ENCODE measurements around the gene SLC1A3. TPM values are rescaled to one million over a fixed set of nuclear protein-coding genes. Genes with fewer than 3 reads are reported as not detected.

SLC1A3 gene
- total and polyA plus RNA-seq, 10 of the 15 experiments (the other 5 are each of a cell fraction or from before 2014, with no cell fraction given), result 0.23 to 4.4 (median 3.3) TPM

DNA sequence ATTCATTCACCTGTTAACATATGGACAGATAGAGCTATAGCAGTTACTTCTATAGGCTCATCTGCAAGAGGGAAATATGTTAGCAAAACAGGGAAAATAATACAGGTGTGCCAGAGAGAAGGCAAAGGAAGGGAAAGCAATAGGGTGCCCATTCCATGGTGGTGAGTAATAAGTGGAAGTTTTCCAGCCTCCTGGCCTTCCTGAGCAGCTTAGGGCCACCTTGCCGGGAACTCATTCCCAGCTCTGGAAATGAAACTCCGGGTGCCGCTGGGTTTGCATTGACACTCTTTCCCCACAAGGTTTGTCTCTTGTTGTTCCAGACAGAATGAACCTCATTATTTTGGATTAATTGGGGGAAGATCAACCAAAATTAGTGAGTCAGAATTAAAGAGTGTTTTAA is 58.4 kb downstream of the SLC1A3 start:
- Histone ChIP-seq H3K4me1 (ENCODE audit: control insufficient read depth, insufficient read depth, low read length) (no peaks in the 10 kb centered on the region), H3K9me3 (replicated peaks; ENCODE audit: control insufficient read depth, insufficient read depth, low read length) (no peaks in the 10 kb centered on the region), H3K4me3 (no peak overlapping the region), H2AFZ (ENCODE audit: control insufficient read depth, low read depth, low read length) (no peak overlapping the region), H3K36me3 (ENCODE audit: control insufficient read depth in 2 of 2, insufficient read depth in 2 of 2, low read length in 1 of 2) (no peaks in the 10 kb centered on the region), H3K27me3 (replicated peaks in 1 of 2; ENCODE audit: control insufficient read depth in 2 of 2, insufficient read depth in 2 of 2, low read length in 1 of 2) (no peaks in the 10 kb centered on the region), H4K20me1 (ENCODE audit: control insufficient read depth, insufficient read depth) (no peaks in the 10 kb centered on the region), H3K79me2 (ENCODE audit: control insufficient read depth, insufficient read depth, low read length) (no peaks in the 10 kb centered on the region), H3K27ac (ENCODE audit: control insufficient read depth, insufficient read depth) (no peak overlapping the region), H3K4me2 (ENCODE audit: control insufficient read depth, insufficient read depth) (no peak overlapping the region), H3K9ac (ENCODE audit: control insufficient read depth, insufficient read depth, low read length) (no peak overlapping the region)
- RAD21 ChIA-PET (ENCODE audit: unreplicated experiment), result no interaction called here
- 98% methylated on average over 3 of the region's 3 CpGs for WGBS (ENCODE audit: insufficient coverage, insufficient replicate concordance, low lambda C conversion rate, missing lambda C conversion rate)
- SMC1A ChIA-PET (ENCODE audit: uncharacterized antibody, unreplicated experiment), result no interaction called here
- TF ChIP-seq EGR1 (IDR thresholded peaks at IDR 0.05; ENCODE audit: borderline replicate concordance in 1 of 2, low read depth in 2 of 2, low read length in 2 of 2), result no peak
- intact Hi-C loops (cut with micrococcal nuclease; ENCODE audit: unreplicated experiment), result no loop called here
- in situ Hi-C loops (cut with MboI), result no loop called here
- POLR2A ChIA-PET, result no interaction called here
- CTCF ChIA-PET, result no interaction called here
- no TSS peak for BruUV-seq (replicated peaks)
- no peak for FAIRE-seq
- DNase-seq (ENCODE audit: low read depth, low spot score), result no peak
- ATAC-seq, result no peak

DNA sequence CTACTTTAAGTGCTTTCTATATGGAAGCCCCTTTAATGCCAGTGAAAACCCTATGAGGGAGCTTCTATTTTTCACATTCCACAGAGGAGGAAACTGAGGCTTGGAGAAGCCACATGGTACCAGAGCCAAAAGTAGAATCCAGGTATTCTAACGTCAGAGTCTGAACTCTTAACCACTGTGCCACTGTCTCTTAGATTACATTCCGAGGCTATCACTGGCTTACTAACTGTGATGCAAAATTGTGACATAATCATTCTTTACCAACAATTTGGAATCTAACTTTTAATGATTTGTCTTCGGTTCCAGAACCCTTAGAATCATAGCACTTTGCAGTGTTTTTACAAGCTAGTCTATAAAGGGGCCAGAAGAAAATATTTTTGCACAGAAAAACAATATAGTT is 59.2 kb downstream of the SLC1A3 start:
- no peaks in the 10 kb centered on the region for H3K36me3 ChIP-seq (ENCODE audit: control insufficient read depth in 2 of 2, insufficient read depth in 2 of 2, low read length in 1 of 2)
- RAD21 ChIA-PET (ENCODE audit: unreplicated experiment), result no interaction called here
- intact Hi-C loops (cut with micrococcal nuclease; ENCODE audit: unreplicated experiment), result no loop called here
- H3K79me2 ChIP-seq (ENCODE audit: control insufficient read depth, insufficient read depth, low read length), result no peaks in the 10 kb centered on the region
- no peak for FAIRE-seq
- H3K27me3 ChIP-seq (replicated peaks in 1 of 2; ENCODE audit: control insufficient read depth in 2 of 2, insufficient read depth in 2 of 2, low read length in 1 of 2), result no peaks in the 10 kb centered on the region
- no peak overlapping the region for H3K9ac ChIP-seq (ENCODE audit: control insufficient read depth, insufficient read depth, low read length)
- H2AFZ ChIP-seq (ENCODE audit: control insufficient read depth, low read depth, low read length), result no peak overlapping the region
- no TSS peak for BruUV-seq (replicated peaks)
- no peak for ATAC-seq
- SMC1A ChIA-PET (ENCODE audit: uncharacterized antibody, unreplicated experiment), result no interaction called here
- no peaks in the 10 kb centered on the region for H3K9me3 ChIP-seq (replicated peaks; ENCODE audit: control insufficient read depth, insufficient read depth, low read length)
- POLR2A ChIA-PET, result no interaction called here
- H3K4me1 ChIP-seq (ENCODE audit: control insufficient read depth, insufficient read depth, low read length), result no peaks in the 10 kb centered on the region
- DNase-seq (ENCODE audit: low read depth, low spot score), result no peak
- H3K4me2 ChIP-seq (ENCODE audit: control insufficient read depth, insufficient read depth), result no peak overlapping the region
- no peaks in the 10 kb centered on the region for H4K20me1 ChIP-seq (ENCODE audit: control insufficient read depth, insufficient read depth)
- 3% methylated on average over 3 of the region's 3 CpGs for WGBS (ENCODE audit: insufficient coverage, insufficient replicate concordance, low lambda C conversion rate, missing lambda C conversion rate)
- in situ Hi-C loops (cut with MboI), result no loop called here
- CTCF ChIA-PET, result no interaction called here
- no peak overlapping the region for H3K4me3 ChIP-seq
- H3K27ac ChIP-seq (ENCODE audit: control insufficient read depth, insufficient read depth), result no peak overlapping the region
- no peak for TF ChIP-seq TCF3 (IDR thresholded peaks at IDR 0.05; ENCODE audit: borderline replicate concordance, insufficient read depth, low read depth, low read length)
- TF ChIP-seq CREB1 (IDR thresholded peaks at IDR 0.05; ENCODE audit: low read depth), result no peak
- no peak for TF ChIP-seq CBFB (IDR thresholded peaks at IDR 0.05; ENCODE audit: low read depth)
- TF ChIP-seq, protein P1, sequence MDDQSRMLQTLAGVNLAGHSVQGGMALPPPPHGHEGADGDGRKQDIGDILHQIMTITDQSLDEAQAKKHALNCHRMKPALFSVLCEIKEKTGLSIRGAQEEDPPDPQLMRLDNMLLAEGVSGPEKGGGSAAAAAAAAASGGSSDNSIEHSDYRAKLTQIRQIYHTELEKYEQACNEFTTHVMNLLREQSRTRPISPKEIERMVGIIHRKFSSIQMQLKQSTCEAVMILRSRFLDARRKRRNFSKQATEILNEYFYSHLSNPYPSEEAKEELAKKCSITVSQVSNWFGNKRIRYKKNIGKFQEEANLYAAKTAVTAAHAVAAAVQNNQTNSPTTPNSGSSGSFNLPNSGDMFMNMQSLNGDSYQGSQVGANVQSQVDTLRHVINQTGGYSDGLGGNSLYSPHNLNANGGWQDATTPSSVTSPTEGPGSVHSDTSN (IDR thresholded peaks at IDR 0.05; ENCODE audit: insufficient replicate concordance, low read depth, low read length), result no peak
- no peak for TF ChIP-seq IKZF1 (conservative IDR thresholded peaks at IDR 0.05)
- no peak for TF ChIP-seq NFYA (IDR thresholded peaks at IDR 0.05; ENCODE audit: borderline replicate concordance, low read depth, low read length)
- no peak for TF ChIP-seq KDM1A (IDR thresholded peaks at IDR 0.05; ENCODE audit: borderline replicate concordance)
- TF ChIP-seq, protein P2, sequence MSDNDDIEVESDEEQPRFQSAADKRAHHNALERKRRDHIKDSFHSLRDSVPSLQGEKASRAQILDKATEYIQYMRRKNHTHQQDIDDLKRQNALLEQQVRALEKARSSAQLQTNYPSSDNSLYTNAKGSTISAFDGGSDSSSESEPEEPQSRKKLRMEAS (IDR thresholded peaks at IDR 0.05; ENCODE audit: low read depth, low read length), result no peak
- no peak for TF ChIP-seq JUNB (IDR thresholded peaks at IDR 0.05)
- TF ChIP-seq, protein P3, sequence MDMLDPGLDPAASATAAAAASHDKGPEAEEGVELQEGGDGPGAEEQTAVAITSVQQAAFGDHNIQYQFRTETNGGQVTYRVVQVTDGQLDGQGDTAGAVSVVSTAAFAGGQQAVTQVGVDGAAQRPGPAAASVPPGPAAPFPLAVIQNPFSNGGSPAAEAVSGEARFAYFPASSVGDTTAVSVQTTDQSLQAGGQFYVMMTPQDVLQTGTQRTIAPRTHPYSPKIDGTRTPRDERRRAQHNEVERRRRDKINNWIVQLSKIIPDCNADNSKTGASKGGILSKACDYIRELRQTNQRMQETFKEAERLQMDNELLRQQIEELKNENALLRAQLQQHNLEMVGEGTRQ (IDR thresholded peaks at IDR 0.05; ENCODE audit: borderline replicate concordance, low read depth, low read length), result no peak
- no peak for TF ChIP-seq IKZF2 (IDR thresholded peaks at IDR 0.05)
- TF ChIP-seq, protein P4, sequence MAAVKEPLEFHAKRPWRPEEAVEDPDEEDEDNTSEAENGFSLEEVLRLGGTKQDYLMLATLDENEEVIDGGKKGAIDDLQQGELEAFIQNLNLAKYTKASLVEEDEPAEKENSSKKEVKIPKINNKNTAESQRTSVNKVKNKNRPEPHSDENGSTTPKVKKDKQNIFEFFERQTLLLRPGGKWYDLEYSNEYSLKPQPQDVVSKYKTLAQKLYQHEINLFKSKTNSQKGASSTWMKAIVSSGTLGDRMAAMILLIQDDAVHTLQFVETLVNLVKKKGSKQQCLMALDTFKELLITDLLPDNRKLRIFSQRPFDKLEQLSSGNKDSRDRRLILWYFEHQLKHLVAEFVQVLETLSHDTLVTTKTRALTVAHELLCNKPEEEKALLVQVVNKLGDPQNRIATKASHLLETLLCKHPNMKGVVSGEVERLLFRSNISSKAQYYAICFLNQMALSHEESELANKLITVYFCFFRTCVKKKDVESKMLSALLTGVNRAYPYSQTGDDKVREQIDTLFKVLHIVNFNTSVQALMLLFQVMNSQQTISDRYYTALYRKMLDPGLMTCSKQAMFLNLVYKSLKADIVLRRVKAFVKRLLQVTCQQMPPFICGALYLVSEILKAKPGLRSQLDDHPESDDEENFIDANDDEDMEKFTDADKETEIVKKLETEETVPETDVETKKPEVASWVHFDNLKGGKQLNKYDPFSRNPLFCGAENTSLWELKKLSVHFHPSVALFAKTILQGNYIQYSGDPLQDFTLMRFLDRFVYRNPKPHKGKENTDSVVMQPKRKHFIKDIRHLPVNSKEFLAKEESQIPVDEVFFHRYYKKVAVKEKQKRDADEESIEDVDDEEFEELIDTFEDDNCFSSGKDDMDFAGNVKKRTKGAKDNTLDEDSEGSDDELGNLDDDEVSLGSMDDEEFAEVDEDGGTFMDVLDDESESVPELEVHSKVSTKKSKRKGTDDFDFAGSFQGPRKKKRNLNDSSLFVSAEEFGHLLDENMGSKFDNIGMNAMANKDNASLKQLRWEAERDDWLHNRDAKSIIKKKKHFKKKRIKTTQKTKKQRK (IDR thresholded peaks at IDR 0.05; ENCODE audit: low read depth, low read length), result no peak
